Fibroblast of villous mesenchyme (primary cell): Measurements from ENCODE around the gene DDI2. TPM values are rescaled to one million over a fixed set of nuclear protein-coding genes. Genes with fewer than 3 reads are reported as not detected.

Experiments used
- DNase-seq: peaks from one replicate; pipeline ENCODE4 v3.0.0-alpha.2; 2010; ENCODE audit warnings: low read depth
- H3K4me3 ChIP-seq: 2 replicates; pipeline ENCODE4 v1.5.1; 2011; ENCODE audit warnings: low read depth, mild to moderate bottlenecking, low read length
- total RNA-seq: library from RNA; depleted of rRNA; stranded (reverse); fragments of >200 nt; gene quantifications from 2 replicates; pipeline ENCODE4 v1.2.3, GENCODE V29; 2012
- TF ChIP-seq, protein P1 (sequence below): IDR thresholded peaks from 2 replicates; pipeline ENCODE4 v1.5.1; 2012; ENCODE audit warnings: low read depth, mild to moderate bottlenecking, low read length; ENCODE audit not compliant: insufficient read depth

The DDI2 gene
- total RNA-seq, 1 donor: 15.5 TPM

DNA sequence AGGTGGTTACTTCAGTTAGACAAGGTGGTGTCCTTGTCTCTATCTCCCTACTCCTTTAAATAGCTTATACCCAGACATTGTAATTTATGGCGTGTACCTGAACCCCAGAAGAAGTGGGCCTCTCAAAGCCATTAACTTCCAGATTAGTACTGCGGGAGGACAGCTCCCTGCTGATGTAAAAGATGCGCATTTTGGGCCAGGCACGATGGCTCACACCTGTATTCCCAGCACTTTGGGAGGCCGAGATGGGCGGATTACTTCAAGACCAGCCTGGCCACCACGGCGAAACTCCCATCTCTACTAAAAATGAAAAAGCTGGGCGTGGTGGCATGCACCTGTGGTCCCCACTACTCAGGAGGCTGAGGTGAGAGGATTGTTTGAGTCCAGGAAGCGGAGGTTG is 51.8 kb downstream of the DDI2 start:
- TF ChIP-seq, protein P1, sequence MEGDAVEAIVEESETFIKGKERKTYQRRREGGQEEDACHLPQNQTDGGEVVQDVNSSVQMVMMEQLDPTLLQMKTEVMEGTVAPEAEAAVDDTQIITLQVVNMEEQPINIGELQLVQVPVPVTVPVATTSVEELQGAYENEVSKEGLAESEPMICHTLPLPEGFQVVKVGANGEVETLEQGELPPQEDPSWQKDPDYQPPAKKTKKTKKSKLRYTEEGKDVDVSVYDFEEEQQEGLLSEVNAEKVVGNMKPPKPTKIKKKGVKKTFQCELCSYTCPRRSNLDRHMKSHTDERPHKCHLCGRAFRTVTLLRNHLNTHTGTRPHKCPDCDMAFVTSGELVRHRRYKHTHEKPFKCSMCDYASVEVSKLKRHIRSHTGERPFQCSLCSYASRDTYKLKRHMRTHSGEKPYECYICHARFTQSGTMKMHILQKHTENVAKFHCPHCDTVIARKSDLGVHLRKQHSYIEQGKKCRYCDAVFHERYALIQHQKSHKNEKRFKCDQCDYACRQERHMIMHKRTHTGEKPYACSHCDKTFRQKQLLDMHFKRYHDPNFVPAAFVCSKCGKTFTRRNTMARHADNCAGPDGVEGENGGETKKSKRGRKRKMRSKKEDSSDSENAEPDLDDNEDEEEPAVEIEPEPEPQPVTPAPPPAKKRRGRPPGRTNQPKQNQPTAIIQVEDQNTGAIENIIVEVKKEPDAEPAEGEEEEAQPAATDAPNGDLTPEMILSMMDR: no peak
- H3K4me3 ChIP-seq: no peak overlapping the region
- no peak for DNase-seq

DNA sequence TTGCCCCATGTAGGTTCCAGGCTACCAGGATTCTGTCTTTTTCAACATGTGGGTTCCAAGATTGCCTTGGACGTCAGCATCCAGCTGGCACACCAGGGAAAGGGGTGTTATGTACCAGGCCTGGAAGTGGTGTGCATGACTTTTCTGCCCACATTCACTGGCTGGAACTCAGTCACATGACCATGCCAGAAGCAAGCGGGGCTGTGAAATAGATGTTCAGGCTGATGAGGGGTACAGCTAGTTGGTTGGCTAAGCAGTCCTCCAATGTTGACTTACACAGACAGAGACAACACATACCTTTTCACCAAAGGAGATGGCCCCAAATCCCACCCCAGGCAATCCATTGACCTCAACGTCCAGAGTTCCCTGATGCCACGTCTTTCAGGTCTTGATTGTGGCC is 52.6 kb downstream of the DDI2 start:
- TF ChIP-seq, protein P1: no peak
- DNase-seq: no peak
- no peak overlapping the region for H3K4me3 ChIP-seq

DNA sequence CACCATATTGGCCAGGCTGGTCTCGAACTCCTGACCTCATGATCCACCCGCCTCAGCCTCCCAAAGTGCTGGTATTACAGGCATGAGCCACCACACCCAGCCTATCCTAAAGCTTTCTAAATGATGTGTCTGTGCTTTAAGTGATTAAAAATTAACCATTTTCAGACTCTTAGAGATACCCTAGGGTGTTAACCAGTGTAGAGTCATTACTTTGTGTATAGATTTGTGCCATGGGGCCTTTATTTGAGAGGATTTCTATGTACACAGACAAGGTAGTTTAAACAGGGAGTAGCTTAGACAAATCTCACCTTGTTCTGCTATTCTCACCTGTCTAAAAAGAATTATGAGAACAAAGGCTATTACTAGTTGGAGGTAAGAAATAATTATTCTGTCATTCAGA is 54.2 kb downstream of the DDI2 start:
- DNase-seq: no peak
- TF ChIP-seq, protein P1: no peak
- no peak overlapping the region for H3K4me3 ChIP-seq

DNA sequence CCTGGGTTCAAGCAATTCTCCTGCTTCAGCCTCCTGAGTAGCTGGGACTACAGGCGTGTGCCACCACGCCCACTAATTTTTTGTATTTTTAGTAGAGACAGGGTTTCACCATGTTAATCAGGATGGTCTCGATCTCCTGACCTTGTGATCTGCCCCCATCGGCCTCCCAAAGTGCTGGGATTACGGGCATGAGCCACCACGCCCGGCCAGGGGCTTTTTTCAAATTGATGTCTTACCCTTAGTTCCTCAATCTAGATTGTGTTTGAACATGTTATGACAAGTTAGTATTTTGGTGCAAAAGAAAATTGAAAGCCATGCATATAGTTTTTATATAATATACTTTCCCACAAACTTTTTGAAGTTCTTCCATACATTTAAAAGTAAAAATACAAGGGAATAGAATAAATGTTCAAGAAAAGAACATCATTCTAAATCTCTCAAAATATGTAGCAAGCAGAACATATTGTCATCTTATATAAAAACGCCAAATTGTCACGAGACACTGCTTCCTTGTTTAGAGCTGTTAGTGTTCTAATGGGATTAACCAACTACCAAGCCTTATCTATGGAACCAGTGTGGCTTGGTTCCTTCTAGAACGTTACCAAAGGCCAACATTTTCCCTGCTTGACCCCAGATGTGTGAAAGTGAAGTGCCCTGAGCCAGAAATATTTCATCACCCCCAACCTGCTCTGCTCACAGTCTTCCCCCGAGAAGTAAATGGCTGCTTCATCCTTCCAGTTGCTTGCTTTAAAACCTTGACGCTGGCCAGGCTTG is 57.3 kb downstream of the DDI2 start:
- TF ChIP-seq, protein P1: no peak
- H3K4me3 ChIP-seq: no peak overlapping the region
- DNase-seq: no peak

DNA sequence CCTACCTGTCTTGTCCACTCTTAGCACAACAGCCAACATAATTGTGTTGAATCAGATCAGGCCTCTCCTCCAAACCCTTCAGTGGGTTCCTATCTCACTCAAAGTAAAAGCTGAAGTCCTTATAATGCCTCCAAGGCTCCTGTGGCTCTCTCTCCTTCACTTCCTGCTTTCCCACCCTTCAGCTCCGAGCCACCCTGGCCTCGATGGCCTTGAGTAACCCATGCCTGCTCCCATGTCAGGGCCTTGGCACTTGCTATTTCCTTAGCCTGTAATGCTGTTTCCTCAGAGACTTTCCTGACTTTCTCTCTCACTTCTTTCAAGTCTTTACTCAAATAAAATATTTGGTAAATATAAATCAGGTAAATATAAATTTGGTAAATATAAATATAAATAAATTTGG is 58.8 kb downstream of the DDI2 start:
- TF ChIP-seq, protein P1: no peak
- no peak for DNase-seq

DNA sequence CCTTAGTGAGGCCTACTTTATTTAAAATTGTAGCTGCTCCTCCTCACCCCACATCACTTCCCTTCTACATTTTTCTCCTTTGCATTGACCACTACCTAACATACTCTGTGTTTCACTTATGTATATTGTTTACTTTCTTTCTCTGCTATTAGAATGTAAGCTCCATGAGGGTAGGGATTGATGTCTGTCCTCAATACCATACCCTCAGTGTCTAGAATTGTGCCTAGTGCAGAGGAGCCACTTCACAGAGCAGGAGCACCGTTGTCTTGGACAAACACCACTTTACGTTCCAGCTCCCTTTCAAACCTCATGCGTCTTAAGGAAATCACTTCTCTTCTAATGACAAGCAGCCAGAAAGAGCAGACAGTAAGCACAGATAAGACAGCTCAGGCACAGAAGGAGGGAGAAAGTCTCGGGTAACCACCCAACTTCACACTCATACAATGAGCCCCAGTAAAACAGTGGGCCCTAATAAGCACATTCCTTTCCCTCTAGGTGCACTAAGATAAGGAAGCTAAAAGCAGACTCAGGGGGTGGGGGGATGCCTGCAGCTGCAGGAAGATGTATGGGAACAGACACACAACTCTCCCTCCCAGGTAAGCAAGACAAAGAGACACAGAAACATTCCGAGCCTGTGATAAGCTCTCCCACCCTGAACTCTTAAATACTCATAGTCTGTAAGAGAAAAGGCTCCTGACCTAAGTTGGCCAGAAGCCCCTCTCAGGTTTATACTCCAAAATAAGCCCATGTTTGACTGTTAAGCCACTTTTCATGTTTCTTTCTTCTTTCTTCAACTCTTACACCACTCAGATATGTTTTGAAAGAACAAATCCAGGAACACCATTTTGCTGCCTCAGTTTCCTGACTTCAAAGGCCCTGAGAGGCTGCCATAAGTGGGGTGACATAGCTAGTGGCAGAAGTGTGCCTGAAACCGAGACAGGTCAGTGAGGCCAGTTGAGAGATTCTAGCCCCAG is 59.7 kb downstream of the DDI2 start:
- TF ChIP-seq, protein P1: no peak

More for the DNA sequence above, 58.8 kb downstream of the DDI2 start:
- H3K4me3 ChIP-seq: no peak overlapping the region

More for the DNA sequence above, 59.7 kb downstream of the DDI2 start:
- no peak overlapping the region for H3K4me3 ChIP-seq
- DNase-seq: no peak
